Endodermal cell (in vitro differentiated cells): ENCODE data around the gene ZNF74. TPM values are rescaled to one million over a fixed set of nuclear protein-coding genes. Genes with fewer than 3 reads are reported as not detected.

Source experiments
- DNase-seq: peaks from one replicate; pipeline ENCODE4 v3.0.0-alpha.2; 2017
- H3K27ac ChIP-seq: 2 replicates; pipeline ENCODE4 v1.5.1; 2013; ENCODE audit warnings: mild to moderate bottlenecking, low read depth, low read length, moderate library complexity
- H3K27me3 ChIP-seq: 2 replicates; pipeline ENCODE4 v1.6.1; 2013; ENCODE audit warnings: mild to moderate bottlenecking, low read length, moderate library complexity; ENCODE audit not compliant: insufficient read depth, control insufficient read depth, poor library complexity, severe bottlenecking
- H3K36me3 ChIP-seq: 2 replicates; pipeline ENCODE4 v1.7.0; 2013; ENCODE audit warnings: mild to moderate bottlenecking, low read length, moderate library complexity; ENCODE audit not compliant: control insufficient read depth, insufficient read depth
- H3K4me1 ChIP-seq: one replicate; pipeline ENCODE4 v1.7.0; 2013; ENCODE audit warnings: low read length; ENCODE audit not compliant: control insufficient read depth, insufficient read depth
- H3K4me3 ChIP-seq: 2 replicates; pipeline ENCODE4 v1.5.1; 2013; ENCODE audit warnings: mild to moderate bottlenecking, low read length, moderate library complexity
- H3K9ac ChIP-seq: 2 replicates; pipeline ENCODE4 v1.6.1; 2013; ENCODE audit warnings: mild to moderate bottlenecking, low read length, moderate library complexity; ENCODE audit not compliant: poor library complexity, severe bottlenecking; ENCODE audit errors: extremely low read depth
- H3K9me3 ChIP-seq: 2 replicates; pipeline ENCODE4 v1.6.1; 2013; ENCODE audit warnings: mild to moderate bottlenecking, low read length, moderate library complexity; ENCODE audit not compliant: control insufficient read depth
- H3K27ac Mint-ChIP-seq: 2 replicates; pipeline ENCODE4 v1.8.0; 2020; ENCODE audit warnings: mixed read lengths
- H3K27me3 Mint-ChIP-seq: 2 replicates; pipeline ENCODE4 v1.8.0; 2021; ENCODE audit warnings: mild to moderate bottlenecking, mixed read lengths; ENCODE audit not compliant: insufficient read depth
- H3K36me3 Mint-ChIP-seq: 2 replicates; pipeline ENCODE4 v1.8.0; 2020; ENCODE audit warnings: low read depth, mixed read lengths
- H3K4me1 Mint-ChIP-seq: 2 replicates; pipeline ENCODE4 v1.8.0; 2020; ENCODE audit warnings: mixed read lengths
- H3K4me3 Mint-ChIP-seq: 2 replicates; pipeline ENCODE4 v1.8.0; 2020; ENCODE audit warnings: mild to moderate bottlenecking, moderate library complexity, mixed read lengths
- H3K9me3 Mint-ChIP-seq: 2 replicates; pipeline ENCODE4 v1.8.0; 2020; ENCODE audit warnings: mild to moderate bottlenecking, mixed read lengths
- WGBS, 2 experiments: methylation state at CpG; one replicate each; pipeline versions ENCODE4 v1.1.5 to v1.1.7; 2013; ENCODE audit warnings: missing lambda C conversion rate in 2 of 2, mixed read lengths in 1 of 2; ENCODE audit not compliant: insufficient coverage in 1 of 2, insufficient read length in 1 of 2; 5-methylcytosine and 5-hydroxymethylcytosine counted together
- total RNA-seq, 2 donors: library from RNA; stranded (reverse); fragmentation: NEBNext Ultra II Directional in 1 of 2; extraction: Animal tissue kit (Norgen Biotek cat#: 25700) in 1 of 2; gene quantifications; 2 replicates in 1 of 2; 3 replicates in 1 of 2; pipeline ENCODE4 v1.2.1, GENCODE V29; 2021
- TF ChIP-seq, protein P1 (sequence below): fragments of 200-600 bp; sonication (generic); conservative IDR thresholded peaks from 2 replicates; pipeline ENCODE4 v1.5.0; 2021; ENCODE audit warnings: antibody characterized with exemption, mild to moderate bottlenecking

The ZNF74 gene
- total RNA-seq, 2 donors from 2014 or later = 36.9 to 41.7 TPM

DNA sequence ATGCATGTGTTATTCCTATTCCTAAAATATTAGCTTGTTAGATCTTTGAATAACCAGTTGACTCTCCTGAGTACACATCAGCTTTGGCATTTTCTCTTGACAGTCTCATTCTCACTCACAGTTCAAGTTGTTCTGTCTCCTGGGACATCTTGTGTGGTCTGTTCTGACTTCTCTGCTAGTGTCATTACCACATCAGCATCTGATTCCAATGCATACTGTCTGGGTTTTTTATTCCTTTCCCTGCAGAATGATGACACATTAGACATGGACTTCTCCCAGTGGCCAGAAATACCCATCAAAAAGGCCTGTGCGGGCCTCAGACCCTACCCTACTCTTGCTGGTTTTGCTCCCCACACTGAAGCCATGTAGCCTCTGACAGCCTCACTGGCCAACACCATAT lies 2.7 kb downstream of the ZNF74 start:
- H3K4me3 Mint-ChIP-seq = no peak overlapping the region
- WGBS, 2 experiments = 94 to 100% methylated on average over 1 of the region's 1 CpG
- peak overlapping the region; percentile 87 for H3K4me3 ChIP-seq

DNA sequence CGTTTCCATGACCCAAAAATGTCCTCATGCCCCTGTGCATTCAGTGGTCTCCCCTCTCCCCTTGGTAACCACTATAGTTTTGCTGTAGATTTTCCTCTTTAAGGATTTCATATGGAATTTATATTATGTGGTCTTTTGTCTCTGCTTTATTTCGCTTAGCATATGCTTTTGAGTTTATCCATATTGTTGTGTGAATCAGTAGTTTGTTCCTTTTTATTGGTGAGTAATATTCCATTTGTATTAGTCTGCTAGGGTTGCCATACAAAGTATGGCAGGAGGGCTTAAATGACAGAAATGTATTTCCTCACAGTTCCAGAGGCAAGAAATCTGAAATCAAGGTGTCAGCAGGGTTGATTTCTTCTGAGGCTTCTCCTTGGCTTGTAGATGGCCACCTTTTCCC lies 3.5 kb downstream of the ZNF74 start:
- no peak for DNase-seq
- Mint-ChIP-seq H3K4me3 (no peak overlapping the region), H3K27ac (no peak overlapping the region), H3K4me1 (peaks cover 37% of the 10 kb centered on the region), H3K36me3 (peaks cover 21% of the 10 kb centered on the region), H3K27me3 (no peaks in the 10 kb centered on the region), H3K9me3 (peaks cover 5% of the 10 kb centered on the region)
- Histone ChIP-seq H3K36me3 (peaks cover 21% of the 10 kb centered on the region), H3K4me1 (peaks cover 7% of the 10 kb centered on the region), H3K9me3 (no peaks in the 10 kb centered on the region), H3K9ac (no peak overlapping the region), H3K27ac (no peak overlapping the region), H3K4me3 (no peak overlapping the region), H3K27me3 (no peaks in the 10 kb centered on the region)
- WGBS, 2 experiments = 86 to 88% methylated on average over 2 of the region's 2 CpGs
- TF ChIP-seq, protein P1, sequence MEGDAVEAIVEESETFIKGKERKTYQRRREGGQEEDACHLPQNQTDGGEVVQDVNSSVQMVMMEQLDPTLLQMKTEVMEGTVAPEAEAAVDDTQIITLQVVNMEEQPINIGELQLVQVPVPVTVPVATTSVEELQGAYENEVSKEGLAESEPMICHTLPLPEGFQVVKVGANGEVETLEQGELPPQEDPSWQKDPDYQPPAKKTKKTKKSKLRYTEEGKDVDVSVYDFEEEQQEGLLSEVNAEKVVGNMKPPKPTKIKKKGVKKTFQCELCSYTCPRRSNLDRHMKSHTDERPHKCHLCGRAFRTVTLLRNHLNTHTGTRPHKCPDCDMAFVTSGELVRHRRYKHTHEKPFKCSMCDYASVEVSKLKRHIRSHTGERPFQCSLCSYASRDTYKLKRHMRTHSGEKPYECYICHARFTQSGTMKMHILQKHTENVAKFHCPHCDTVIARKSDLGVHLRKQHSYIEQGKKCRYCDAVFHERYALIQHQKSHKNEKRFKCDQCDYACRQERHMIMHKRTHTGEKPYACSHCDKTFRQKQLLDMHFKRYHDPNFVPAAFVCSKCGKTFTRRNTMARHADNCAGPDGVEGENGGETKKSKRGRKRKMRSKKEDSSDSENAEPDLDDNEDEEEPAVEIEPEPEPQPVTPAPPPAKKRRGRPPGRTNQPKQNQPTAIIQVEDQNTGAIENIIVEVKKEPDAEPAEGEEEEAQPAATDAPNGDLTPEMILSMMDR = no peak

More for the DNA sequence above, 2.7 kb downstream of the ZNF74 start:
- Histone ChIP-seq H3K9ac (no peak overlapping the region), H3K9me3 (no peaks in the 10 kb centered on the region), H3K4me1 (peaks cover 7% of the 10 kb centered on the region), H3K36me3 (peaks cover 14% of the 10 kb centered on the region), H3K27me3 (no peaks in the 10 kb centered on the region), H3K27ac (no peak overlapping the region)
- Mint-ChIP-seq H3K27ac (no peak overlapping the region), H3K27me3 (no peaks in the 10 kb centered on the region), H3K9me3 (peaks cover 5% of the 10 kb centered on the region), H3K4me1 (peaks cover 37% of the 10 kb centered on the region), H3K36me3 (peaks cover 17% of the 10 kb centered on the region)
- DNase-seq = no peak
- TF ChIP-seq, protein P1 = no peak

DNA sequence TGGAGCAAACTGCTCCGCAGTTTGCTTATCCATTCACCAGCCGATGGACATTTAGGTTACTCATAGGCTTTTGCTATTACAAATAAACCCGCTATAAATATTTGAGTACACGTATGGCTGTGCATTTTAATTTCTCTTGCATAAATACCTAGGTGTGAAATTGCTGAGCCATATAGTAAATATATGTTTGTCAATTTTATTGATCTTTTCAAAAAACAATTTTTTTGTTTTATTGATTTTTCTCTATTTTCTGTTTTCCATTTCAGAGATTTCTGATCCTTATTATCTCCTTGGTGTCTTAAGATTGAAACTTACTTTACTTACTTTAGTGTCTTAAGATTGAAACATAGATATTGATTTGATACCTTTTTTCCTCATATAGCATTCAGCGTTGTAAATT lies 4.5 kb downstream of the ZNF74 start:
- Mint-ChIP-seq H3K27ac (no peak overlapping the region), H3K4me1 (peaks cover 37% of the 10 kb centered on the region), H3K4me3 (no peak overlapping the region), H3K36me3 (peaks cover 28% of the 10 kb centered on the region), H3K9me3 (no peaks in the 10 kb centered on the region), H3K27me3 (no peaks in the 10 kb centered on the region)
- Histone ChIP-seq H3K36me3 (peaks cover 26% of the 10 kb centered on the region), H3K9me3 (no peaks in the 10 kb centered on the region), H3K9ac (no peak overlapping the region), H3K27ac (no peak overlapping the region), H3K4me1 (peaks cover 7% of the 10 kb centered on the region), H3K4me3 (no peak overlapping the region), H3K27me3 (no peaks in the 10 kb centered on the region)
- no peak for DNase-seq
- TF ChIP-seq, protein P1 = no peak
- WGBS, 2 experiments = 97 to 98% methylated on average over 3 to 5 of the region's 5 CpGs
